ENCODE results near the gene PASK. TPM values are rescaled to one million over a fixed set of nuclear protein-coding genes. Genes with fewer than 3 reads are reported as not detected.
A peak's percentile ranks its signal among the peaks of the same experiment; 100 is the strongest.

The PASK gene
- total RNA-seq, 2 experiments from 2014 or later = 62.9 to 88.1 TPM

DNA sequence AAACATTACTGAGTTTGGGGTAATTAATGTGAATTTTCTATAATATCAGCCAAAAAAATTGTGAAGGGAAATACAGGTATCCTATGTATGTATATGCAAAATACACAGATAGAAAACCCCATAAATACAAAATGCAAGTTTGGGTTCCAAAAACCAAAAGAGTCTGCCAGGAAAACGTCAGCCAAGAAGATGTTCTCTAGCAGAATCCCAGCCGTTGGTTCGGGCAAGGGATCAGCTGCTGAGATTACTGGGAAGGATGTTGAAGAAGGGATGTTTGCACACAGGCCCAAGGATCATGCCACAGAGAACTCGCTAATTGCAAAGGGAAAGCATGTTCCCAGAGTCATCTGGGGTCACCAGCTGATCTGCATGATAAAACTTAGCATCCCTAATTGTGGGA, 29.7 kb upstream of the PASK start:
- Mint-ChIP-seq H3K9me3 (ENCODE audit: low read depth) (no peaks in the 10 kb centered on the region), H3K27ac (peak overlapping the region; percentile 38), H3K27me3 (no peaks in the 10 kb centered on the region), H3K4me3 (no peak overlapping the region), H3K4me1 (peaks cover 13% of the 10 kb centered on the region), H3K36me3 (ENCODE audit: low read depth) (peaks cover 35% of the 10 kb centered on the region)
- ATAC-seq (no peak), DNase-seq (no peak)
- intact Hi-C loops (cut with DNase I, micrococcal nuclease) = no loop called here
- ChIA-PET CTCF (no interaction called here), POLR2A (interaction anchor here (0.6 kb wide), 1 partner anchor 76 kb away, joined by 3 read pairs; no protein-coding TSS in a partner anchor)

- Mint-ChIP-seq H3K27ac (no peak overlapping the region), H3K4me3 (no peak overlapping the region), H3K9me3 (ENCODE audit: low read depth) (no peaks in the 10 kb centered on the region), H3K27me3 (no peaks in the 10 kb centered on the region), H3K4me1 (peaks cover 13% of the 10 kb centered on the region), H3K36me3 (ENCODE audit: low read depth) (peaks cover 44% of the 10 kb centered on the region)
- DNase-seq (no peak), ATAC-seq (no peak)
- ChIA-PET CTCF (interaction anchor here (0.6 kb wide), 1 partner anchor 19 kb away, joined by 3 read pairs; no protein-coding TSS in a partner anchor), POLR2A (no interaction called here)
- intact Hi-C loops (cut with DNase I, micrococcal nuclease) = no loop called here
These were observed 28.5 kb upstream of the PASK start for GRCh38 chr2:241177526-241178334.

DNA sequence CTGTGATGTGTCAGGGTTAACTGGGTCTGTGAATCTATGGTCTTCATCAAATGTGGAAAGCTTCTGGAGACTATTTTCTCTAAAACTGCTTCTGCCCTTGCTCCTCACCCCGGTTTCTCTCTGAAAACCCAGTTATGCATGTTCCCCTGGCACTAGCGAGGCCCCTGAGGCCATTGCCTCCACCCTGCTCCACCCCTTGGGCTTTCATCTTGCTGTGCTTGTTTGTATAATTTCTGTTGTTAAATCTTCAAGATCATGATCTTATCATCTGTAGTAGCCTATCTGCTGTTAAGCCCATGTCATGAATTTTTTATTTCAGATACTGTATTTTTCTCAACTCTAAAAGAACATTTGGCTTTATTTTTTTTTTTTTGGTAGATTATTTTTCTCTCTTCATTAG, 24.3 kb upstream of the PASK start:
- ChIA-PET POLR2A (no interaction called here), CTCF (interaction anchor here (0.6 to 0.8 kb wide), 3 partner anchors 73 to 358 kb away, joined by 3 to 5 read pairs (median 4); no protein-coding TSS in a partner anchor)
- DNase-seq (no peak), ATAC-seq (no peak)
- intact Hi-C loops (cut with DNase I, micrococcal nuclease) = no loop called here
- no peak overlapping the region for H3K27ac Mint-ChIP-seq
- no peak overlapping the region for H3K4me3 Mint-ChIP-seq
- no peaks in the 10 kb centered on the region for H3K27me3 Mint-ChIP-seq
- H3K4me1 Mint-ChIP-seq = no peaks in the 10 kb centered on the region
- H3K9me3 Mint-ChIP-seq (ENCODE audit: low read depth) = peaks cover 15% of the 10 kb centered on the region
- peaks cover 56% of the 10 kb centered on the region for H3K36me3 Mint-ChIP-seq (ENCODE audit: low read depth)

GRCh38 chr2:241168366-241168765, 19.1 kb upstream of the PASK start:
- ChIA-PET CTCF (interaction anchor here (0.7 kb wide), 1 partner anchor 30 kb away, joined by 3 read pairs; no protein-coding TSS in a partner anchor), POLR2A (no interaction called here)
- no peak for ATAC-seq
- intact Hi-C loops (cut with DNase I, micrococcal nuclease) = no loop called here
- Mint-ChIP-seq H3K4me3 (no peak overlapping the region), H3K36me3 (ENCODE audit: low read depth) (peaks cover 58% of the 10 kb centered on the region), H3K27ac (no peak overlapping the region), H3K4me1 (no peaks in the 10 kb centered on the region), H3K9me3 (ENCODE audit: low read depth) (peaks cover 15% of the 10 kb centered on the region), H3K27me3 (no peaks in the 10 kb centered on the region)
- no peak for DNase-seq

DNA sequence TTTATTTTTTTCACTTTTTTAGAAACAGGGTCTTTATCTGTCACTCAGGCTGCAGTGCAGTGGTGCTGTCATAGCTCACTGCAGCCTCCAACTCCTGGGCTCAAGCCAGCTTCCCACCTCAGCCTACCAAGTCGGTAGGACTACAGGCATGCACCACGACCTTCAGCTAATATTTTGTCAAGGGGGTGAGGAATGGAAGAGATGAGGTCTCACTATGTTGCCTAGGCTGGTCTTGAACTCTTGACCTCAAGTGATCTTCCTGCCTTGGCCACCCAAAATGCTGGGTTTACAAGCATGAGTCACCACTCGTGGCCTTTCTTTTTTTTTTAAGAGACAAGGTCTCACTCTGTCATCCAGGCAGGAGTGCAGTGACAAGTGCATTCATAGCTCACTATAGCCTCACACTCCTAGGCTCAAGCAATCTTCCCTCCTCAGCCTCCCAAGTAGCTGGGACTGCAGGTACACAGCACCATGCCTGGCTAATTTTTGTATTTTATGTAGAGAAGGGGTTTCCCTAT, 14.4 kb upstream of the PASK start:
- Mint-ChIP-seq H3K36me3 (ENCODE audit: low read depth) (peaks cover 39% of the 10 kb centered on the region), H3K4me1 (no peaks in the 10 kb centered on the region), H3K4me3 (no peak overlapping the region), H3K27me3 (no peaks in the 10 kb centered on the region), H3K9me3 (ENCODE audit: low read depth) (no peaks in the 10 kb centered on the region), H3K27ac (no peak overlapping the region)
- no peak for DNase-seq
- intact Hi-C loops (cut with DNase I, micrococcal nuclease) = no loop called here
- ATAC-seq = peak; percentile 55
- POLR2A ChIA-PET = interaction anchor here (0.6 to 1.2 kb wide), 2 partner anchors 23 to 395 kb away, joined by 3 read pairs; no protein-coding TSS in a partner anchor
- CTCF ChIA-PET = no interaction called here

GRCh38 chr2:241161646-241162281, 12.5 kb upstream of the PASK start:
- Mint-ChIP-seq H3K4me3 (no peak overlapping the region), H3K9me3 (ENCODE audit: low read depth) (no peaks in the 10 kb centered on the region), H3K27ac (no peak overlapping the region), H3K4me1 (peaks cover 7% of the 10 kb centered on the region), H3K36me3 (ENCODE audit: low read depth) (peaks cover 44% of the 10 kb centered on the region), H3K27me3 (no peaks in the 10 kb centered on the region)
- POLR2A ChIA-PET = no interaction called here
- DNase-seq (no peak), ATAC-seq (no peak)
- CTCF ChIA-PET = interaction anchor here (0.6 kb wide), 1 partner anchor 601 kb away, joined by 4 read pairs; no protein-coding TSS in a partner anchor
- intact Hi-C loops (cut with DNase I, micrococcal nuclease) = no loop called here

DNA sequence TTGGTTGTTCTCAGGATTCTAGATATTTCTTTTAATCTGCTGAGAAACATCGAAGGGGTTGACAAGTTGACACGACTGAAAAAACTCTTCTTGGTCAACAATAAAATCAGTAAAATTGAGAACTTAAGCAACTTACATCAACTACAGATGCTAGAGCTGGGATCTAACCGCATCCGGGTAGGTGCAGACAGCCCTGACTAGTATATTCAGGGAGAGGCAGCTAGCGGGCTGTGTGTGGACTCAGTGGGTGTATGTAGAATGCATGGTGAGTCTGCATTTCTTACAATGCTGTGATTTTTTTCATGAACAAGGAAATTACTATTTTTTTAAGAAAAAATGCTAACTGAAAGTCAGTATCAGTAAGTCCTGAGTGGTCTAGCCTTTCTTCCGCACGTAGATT, 11.0 kb upstream of the PASK start:
- ChIA-PET CTCF (no interaction called here), POLR2A (no interaction called here)
- Mint-ChIP-seq H3K36me3 (ENCODE audit: low read depth) (peaks cover 38% of the 10 kb centered on the region), H3K9me3 (ENCODE audit: low read depth) (no peaks in the 10 kb centered on the region), H3K27ac (no peak overlapping the region), H3K27me3 (no peaks in the 10 kb centered on the region), H3K4me1 (peaks cover 13% of the 10 kb centered on the region), H3K4me3 (no peak overlapping the region)
- no peak for ATAC-seq
- intact Hi-C loops (cut with DNase I, micrococcal nuclease) = no loop called here
- DNase-seq = no peak

DNA sequence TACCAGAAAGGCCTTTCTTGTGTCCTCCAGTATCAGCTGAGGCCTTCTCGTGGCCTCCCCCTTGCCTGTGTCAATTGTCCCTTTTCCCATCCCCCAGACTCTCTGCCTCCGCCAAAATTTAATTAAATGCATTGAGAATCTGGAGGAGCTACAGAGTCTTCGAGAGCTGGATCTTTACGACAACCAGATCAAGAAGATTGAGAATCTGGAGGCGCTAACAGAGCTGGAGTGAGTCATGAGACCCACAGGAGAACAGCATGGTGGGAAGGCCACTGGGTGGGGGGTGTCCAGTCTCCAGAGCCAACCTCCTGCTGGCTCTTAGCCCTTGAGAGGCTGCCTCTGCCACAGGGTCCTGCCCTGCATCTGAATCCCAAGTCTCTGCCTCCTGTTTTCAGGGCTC, 9.8 kb upstream of the PASK start:
- CTCF ChIA-PET = interaction anchor here (0.8 kb wide), 1 partner anchor 18 kb away, joined by 3 read pairs; no protein-coding TSS in a partner anchor
- Mint-ChIP-seq H3K27me3 (no peaks in the 10 kb centered on the region), H3K36me3 (ENCODE audit: low read depth) (peaks cover 35% of the 10 kb centered on the region), H3K9me3 (ENCODE audit: low read depth) (no peaks in the 10 kb centered on the region), H3K4me3 (no peak overlapping the region), H3K4me1 (peaks cover 21% of the 10 kb centered on the region), H3K27ac (no peak overlapping the region)
- DNase-seq (no peak), ATAC-seq (no peak)
- POLR2A ChIA-PET = no interaction called here
- intact Hi-C loops (cut with DNase I, micrococcal nuclease) = no loop called here

DNA sequence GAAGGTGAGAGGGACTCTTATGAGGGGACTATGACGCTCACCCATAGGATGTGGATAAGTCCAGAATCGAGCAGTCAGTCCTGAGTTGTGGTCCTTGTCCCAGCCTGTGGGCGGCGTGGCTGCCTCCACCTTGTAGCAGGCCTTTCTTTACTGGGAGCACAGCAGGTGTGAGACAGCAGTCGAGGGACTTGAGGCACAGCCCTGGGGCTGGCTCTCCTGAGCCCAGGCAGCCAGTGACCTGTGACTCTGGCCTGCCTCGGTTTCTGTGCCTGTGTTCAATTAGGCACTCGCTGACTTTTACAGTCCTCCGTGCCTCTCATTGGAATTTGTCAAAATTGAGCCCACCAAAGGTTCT, 9.3 kb upstream of the PASK start:
- Mint-ChIP-seq H3K27ac (no peak overlapping the region), H3K27me3 (no peaks in the 10 kb centered on the region), H3K4me3 (no peak overlapping the region), H3K4me1 (peaks cover 25% of the 10 kb centered on the region), H3K36me3 (ENCODE audit: low read depth) (peaks cover 36% of the 10 kb centered on the region), H3K9me3 (ENCODE audit: low read depth) (no peaks in the 10 kb centered on the region)
- ChIA-PET POLR2A (no interaction called here), CTCF (no interaction called here)
- no peak for ATAC-seq
- DNase-seq = no peak
- intact Hi-C loops (cut with DNase I, micrococcal nuclease) = no loop called here

GRCh38 chr2:241157841-241158545, 8.7 kb upstream of the PASK start:
- ChIA-PET CTCF (interaction anchor here (0.6 kb wide), 1 partner anchor 9 kb away, joined by 3 read pairs; no protein-coding TSS in a partner anchor), POLR2A (interaction anchor here (0.5 kb wide), 1 partner anchor 56 kb away, joined by 3 read pairs; no protein-coding TSS in a partner anchor)
- ATAC-seq = no peak
- peaks cover 36% of the 10 kb centered on the region for H3K36me3 Mint-ChIP-seq (ENCODE audit: low read depth)
- H3K9me3 Mint-ChIP-seq (ENCODE audit: low read depth) = no peaks in the 10 kb centered on the region
- intact Hi-C loops (cut with DNase I, micrococcal nuclease) = no loop called here
- H3K4me3 Mint-ChIP-seq = no peak overlapping the region
- H3K27ac Mint-ChIP-seq = no peak overlapping the region
- peaks cover 30% of the 10 kb centered on the region for H3K4me1 Mint-ChIP-seq
- H3K27me3 Mint-ChIP-seq = no peaks in the 10 kb centered on the region
- no peak for DNase-seq

DNA sequence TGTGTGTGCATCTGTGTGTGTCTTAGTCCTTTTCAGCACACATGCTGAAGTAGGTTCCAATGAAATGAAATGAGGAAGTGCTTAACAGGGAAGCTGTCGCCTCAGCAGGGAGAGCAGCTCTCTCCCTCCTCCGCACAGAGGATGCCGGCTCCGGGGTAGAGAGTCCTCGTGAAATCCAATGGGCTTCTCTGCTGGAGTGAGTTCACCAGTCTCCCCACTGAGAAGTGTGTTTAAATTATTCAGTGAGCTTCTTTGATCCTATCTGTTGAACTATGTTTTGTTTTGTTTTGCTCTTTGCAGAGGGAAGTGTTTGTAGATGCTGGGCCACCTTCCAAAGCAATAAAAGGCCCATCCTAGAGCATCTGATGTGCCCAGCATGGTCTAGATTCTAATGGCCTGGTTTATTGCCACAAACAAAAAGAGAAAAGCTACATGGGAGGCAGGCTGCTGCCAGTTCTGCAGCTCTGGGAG, 7.7 kb upstream of the PASK start:
- ATAC-seq = no peak

More for the DNA sequence above, 7.7 kb upstream of the PASK start:
- DNase-seq = no peak
- Mint-ChIP-seq H3K9me3 (ENCODE audit: low read depth) (no peaks in the 10 kb centered on the region), H3K27ac (peak overlapping the region; percentile 32), H3K36me3 (ENCODE audit: low read depth) (peaks cover 32% of the 10 kb centered on the region), H3K4me1 (peaks cover 37% of the 10 kb centered on the region), H3K4me3 (no peak overlapping the region), H3K27me3 (no peaks in the 10 kb centered on the region)
- intact Hi-C loops (cut with DNase I, micrococcal nuclease) = no loop called here
- ChIA-PET CTCF (no interaction called here), POLR2A (interaction anchor here (0.5 kb wide), 1 partner anchor 57 kb away, joined by 3 read pairs; no protein-coding TSS in a partner anchor)

Measured in activated CD4-positive, alpha-beta T cell treated with anti-CD3 and anti-CD28 coated beads for 36 hours (primary cell).